ENCODE data around the gene THAP11.
A peak's percentile ranks its signal among the peaks of the same experiment; 100 is the strongest.
"Not testable (repeated sequence)": the region's sequence is repeated elsewhere in the genome, so short reads cannot be mapped to it uniquely, and the experiment has no call there.

THAP11 gene

GRCh38 chr16:67864044-67864443 lies 21.9 kb downstream of the THAP11 start:
- not testable (repeated sequence) for DNase-seq

- no peak for DNase-seq
Measured at GRCh38 chr16:67864594-67864993, 22.5 kb downstream of the THAP11 start.

- no peak for DNase-seq
Measured at GRCh38 chr16:67865318-67865717, 23.2 kb downstream of the THAP11 start.

- no peak for DNase-seq
Measured at GRCh38 chr16:67868290-67868689, 26.2 kb downstream of the THAP11 start.

- no peak for DNase-seq
Measured at GRCh38 chr16:67869653-67870052, 27.5 kb downstream of the THAP11 start.

GRCh38 chr16:67871256-67871655 lies 29.1 kb downstream of the THAP11 start:
- no peak for DNase-seq

GRCh38 chr16:67872131-67872630 lies 30.1 kb downstream of the THAP11 start:
- no peak for DNase-seq

- peak; percentile 63 for DNase-seq
Measured at GRCh38 chr16:67872631-67873434, 30.7 kb downstream of the THAP11 start, which contains the start of gene EDC4. TSS of gene EDC4 (plus strand) at chr16:67873052. CDS start at chr16:67873262, 210 bp downstream.

- no peak for DNase-seq
Measured at GRCh38 chr16:67873435-67874370, 31.6 kb downstream of the THAP11 start.

- no peak for DNase-seq
Measured at GRCh38 chr16:67874372-67874771, 32.3 kb downstream of the THAP11 start.

- DNase-seq, result no peak
Measured at GRCh38 chr16:67877064-67877463, 34.9 kb downstream of the THAP11 start.

- no peak for DNase-seq
Measured at GRCh38 chr16:67878232-67878631, 36.1 kb downstream of the THAP11 start.

GRCh38 chr16:67878846-67879245 lies 36.7 kb downstream of the THAP11 start:
- DNase-seq, result no peak

GRCh38 chr16:67879462-67879861 lies 37.3 kb downstream of the THAP11 start:
- no peak for DNase-seq

- DNase-seq, result no peak
Measured at GRCh38 chr16:67879936-67880335, 37.8 kb downstream of the THAP11 start.

- no peak for DNase-seq
Measured at GRCh38 chr16:67880584-67880983, 38.5 kb downstream of the THAP11 start.

- DNase-seq, result no peak
Measured at GRCh38 chr16:67881621-67882161, 39.6 kb downstream of the THAP11 start.

- DNase-seq, result no peak
Measured at GRCh38 chr16:67882374-67883145, 40.4 kb downstream of the THAP11 start.

- no peak for DNase-seq
Measured at GRCh38 chr16:67883146-67883871, 41.2 kb downstream of the THAP11 start.

GRCh38 chr16:67883872-67884261 lies 41.7 kb downstream of the THAP11 start:
- peak; percentile 43 for DNase-seq

- DNase-seq, result no peak
Measured at GRCh38 chr16:67884684-67885083, 42.6 kb downstream of the THAP11 start, which contains the start of gene NRN1L. TSS of gene NRN1L (plus strand) at chr16:67884885. CDS start at chr16:67884904, 19 bp downstream.

- no peak for DNase-seq
Measured at GRCh38 chr16:67885545-67885944, 43.4 kb downstream of the THAP11 start.

All from NCI-H1092 (cell line).